Adrenal gland (tissue), 12 donors: ENCODE results near the gene CCT8L2. TPM values are rescaled to one million over a fixed set of nuclear protein-coding genes. Genes with fewer than 3 reads are reported as not detected.
"Not testable (repeated sequence)": the region's sequence is repeated elsewhere in the genome, so short reads cannot be mapped to it uniquely, and the experiment has no call there.

Experiments
- DNase-seq, 7 donors: peaks; one replicate each; pipeline ENCODE4 v3.0.0-alpha.2; 2019 to 2020
- H3K27ac ChIP-seq, 5 donors: fragments of 200-600 bp; sonication (generic) in 4 of 5; 1 replicate in 3 of 5; 2 replicates in 2 of 5; pipeline versions ENCODE4 v1.5.1 to v1.8.0; 2016 to 2020; ENCODE audit warnings: mild to moderate bottlenecking in 1 of 5
- H3K27me3 ChIP-seq: fragments of 200-600 bp; 2 replicates; pipeline ENCODE4 v1.8.0; 2021
- H3K36me3 ChIP-seq, 2 donors: fragments of 200-600 bp; replicated peaks in 1 of 2; 1 replicate in 1 of 2; 2 replicates in 1 of 2; pipeline versions ENCODE4 v1.5.1 to v1.8.0; 2018 to 2022
- H3K4me1 ChIP-seq, 2 donors: fragments of 200-600 bp; replicated peaks in 1 of 2; 1 replicate in 1 of 2; 2 replicates in 1 of 2; pipeline versions ENCODE4 v1.5.1 to v1.8.0; 2018 to 2021
- H3K4me3 ChIP-seq, 4 donors: fragments of 200-600 bp; sonication (generic) in 3 of 4; one replicate each; pipeline ENCODE4 v1.5.1; 2016 to 2018
- H3K9me3 ChIP-seq, 3 donors: fragments of 200-600 bp; sonication (generic) in 1 of 3; replicated peaks in 1 of 3; 1 replicate in 2 of 3; 2 replicates in 1 of 3; pipeline versions ENCODE4 v1.5.1 to v1.8.0; 2016 to 2021
- CTCF ChIP-seq, 6 experiments: fragments of 450-650 bp in 4 of 6; fragments of 200-600 bp in 2 of 6; sonication (generic) in 1 of 6; IDR thresholded peaks; 1 replicate in 5 of 6; 2 replicates in 1 of 6; pipeline versions ENCODE4 v1.5.1 to v1.8.0; 2016 to 2021; ENCODE audit warnings: antibody characterized with exemption in 6 of 6, mild to moderate bottlenecking in 2 of 6, moderate library complexity in 1 of 6
- POLR2A ChIP-seq, 2 donors: fragments of 450-650 bp; IDR thresholded peaks; one replicate each; pipeline ENCODE4 v1.6.1; 2017; ENCODE audit warnings: antibody characterized with exemption in 2 of 2, mild to moderate bottlenecking in 2 of 2, moderate library complexity in 1 of 2
- WGBS, 4 donors: extraction: QIAGEN DNeasy Blood & Tissue Kit in 2 of 4; methylation state at CpG; one replicate each; pipeline versions ENCODE4 v1.1.5 to v1.1.7; 2013 to 2017; 5-methylcytosine and 5-hydroxymethylcytosine counted together
- intact Hi-C, 2 donors: fragments of 100-400 bp; cut with DNase I; formaldehyde crosslinking; loops; one replicate each; pipeline versions ENCODE4 v1.14.1 to v1.15.0; 2022 to 2023
- polyA plus RNA-seq, 3 donors: library from polyadenylated mRNA; stranded (reverse); fragments of 200-250 nt in 2 of 3; fragments of 350-450 nt in 1 of 3; fragmentation: Illumina TruSeq in 1 of 3; extraction: RNeasy Lipid Tissue Mini Kit (QIAGEN cat#74804) in 1 of 3; gene quantifications; one replicate each; pipeline ENCODE4 v1.2.3, GENCODE V29; 2013 to 2014
- total RNA-seq, 9 donors: library from RNA; depleted of rRNA in 4 of 9; stranded (reverse); fragments of >200 nt in 4 of 9; fragments of 120-200 nt in 1 of 9; fragmentation: NEBNext Ultra II Directional in 1 of 9; extraction: Animal tissue kit (Norgen Biotek cat#: 25700) in 1 of 9; gene quantifications; one replicate each; pipeline versions ENCODE4 v1.1.0 to v1.2.4, GENCODE V29; 2013 to 2023
- donor health status: healthy with polysubstance abuse.
- donor health status: Bipolar disorder and iron deficiency.
- donor health status: DM: yes; HTN: yes; CAD: no.
- donor health status: DM: no; HTN: no; CAD: no.
- donor health status: DM: no; HTN: no; CAD: no.
- donor health status: DM: yes; HTN: yes; CAD: no.

The CCT8L2 gene
- total and polyA plus RNA-seq, 12 donors, result not detected

DNA sequence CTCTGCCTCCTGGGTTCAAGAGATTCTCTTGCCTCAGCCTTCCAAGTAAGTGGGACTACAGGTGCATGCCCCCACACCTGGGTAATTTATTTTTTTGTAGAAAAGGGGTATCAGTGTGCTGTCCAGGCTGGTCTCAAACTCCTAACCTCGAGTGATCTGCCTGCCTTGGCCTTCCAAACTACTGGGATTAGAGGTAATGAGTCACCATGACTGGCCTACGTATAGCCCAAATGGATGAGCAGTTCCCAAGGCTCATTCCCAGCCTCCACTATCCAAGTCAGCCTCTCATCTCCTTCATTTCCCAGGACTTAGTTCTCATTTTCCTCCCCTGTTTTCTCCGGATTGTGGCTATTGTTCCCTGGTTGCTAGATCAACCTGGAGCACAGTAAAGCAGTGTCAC is 5.6 kb downstream of the CCT8L2 start:
- Histone ChIP-seq H3K9me3 (no peaks in the 10 kb centered on the region), H3K36me3 (no peaks in the 10 kb centered on the region), H3K4me1 (no peaks in the 10 kb centered on the region), H3K4me3 (no peak overlapping the region), H3K27me3 (no peaks in the 10 kb centered on the region), H3K27ac (no peak overlapping the region)
- TF ChIP-seq POLR2A (IDR thresholded peaks at IDR 0.05), result no peak
- TF ChIP-seq CTCF (IDR thresholded peaks at IDR 0.05), result no peak
- no peak for DNase-seq
- WGBS, 4 donors, result 51 to 62% (median 55%) methylated on average over 3 of the region's 3 CpGs
- intact Hi-C loops, result no loop called here

- TF ChIP-seq CTCF (IDR thresholded peaks at IDR 0.05), result no peak
- no peak for TF ChIP-seq POLR2A (IDR thresholded peaks at IDR 0.05)
- Histone ChIP-seq H3K4me3 (no peak overlapping the region), H3K36me3 (no peaks in the 10 kb centered on the region), H3K27me3 (no peaks in the 10 kb centered on the region), H3K9me3 (no peaks in the 10 kb centered on the region), H3K4me1 (no peaks in the 10 kb centered on the region), H3K27ac (no peak overlapping the region)
- intact Hi-C loops, result no loop called here
- DNase-seq, result no peak
- 65 to 90% (median 69%) methylated on average over 2 of the region's 2 CpGs for WGBS, 4 donors
Measured at GRCh38 chr22:16586170-16586569, 6.4 kb downstream of the CCT8L2 start.

DNA sequence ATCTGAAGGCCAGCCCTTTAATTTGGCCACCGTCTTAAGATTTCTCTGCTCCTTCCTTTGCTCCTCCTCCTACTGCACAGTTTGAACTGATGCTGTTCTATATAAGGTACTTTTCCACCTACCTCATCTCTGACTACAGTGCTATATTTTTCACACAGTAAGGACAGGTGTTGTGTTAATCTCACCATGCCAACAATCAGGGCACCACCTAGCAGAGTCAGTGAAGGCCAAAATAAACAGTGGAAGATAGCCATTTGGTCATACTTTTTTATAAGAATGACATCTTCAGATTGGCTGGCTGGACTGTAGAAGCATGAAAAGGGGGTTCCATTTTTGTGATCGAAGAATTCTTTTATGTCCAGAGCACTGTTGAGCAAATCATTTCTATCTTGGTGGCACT is 11.7 kb downstream of the CCT8L2 start:
- intact Hi-C loops, DNase-seq, H3K9me3 ChIP-seq, H3K27ac ChIP-seq, H3K4me3 ChIP-seq, H3K4me1 ChIP-seq, H3K36me3 ChIP-seq, H3K27me3 ChIP-seq: not testable (repeated sequence)
- WGBS, 4 donors, result 64 to 81% (median 73%) methylated on average over 1 of the region's 2 CpGs

- H3K4me3 ChIP-seq, H3K36me3 ChIP-seq, intact Hi-C loops, H3K27ac ChIP-seq, H3K27me3 ChIP-seq, DNase-seq, H3K4me1 ChIP-seq, H3K9me3 ChIP-seq: not testable (repeated sequence)
- 39 to 78% (median 73%) methylated on average over 2 of the region's 2 CpGs for whole genome bisulfite sequencing, 4 donors
Measured at GRCh38 chr22:16569240-16569834, 23.3 kb downstream of the CCT8L2 start.

DNA sequence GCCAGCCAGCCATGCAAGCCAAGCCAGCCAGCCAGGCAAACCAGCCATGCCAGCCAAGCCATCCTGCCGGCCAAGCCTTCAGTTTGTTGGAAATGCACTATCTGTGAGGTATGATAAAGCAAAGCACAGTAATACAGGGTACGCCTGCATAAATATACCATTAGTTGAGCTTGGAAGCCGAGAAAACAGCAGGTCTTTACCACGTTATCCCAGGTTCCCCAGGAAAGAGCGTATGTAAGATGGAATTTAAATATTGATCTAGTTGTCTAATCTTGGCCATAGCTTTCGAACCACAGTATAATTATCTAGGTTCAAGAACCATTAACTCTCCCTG is 24.2 kb downstream of the CCT8L2 start:
- no peak for DNase-seq
- no peaks in the 10 kb centered on the region for H3K4me1 ChIP-seq
- H3K36me3 ChIP-seq, result no peaks in the 10 kb centered on the region
- 76 to 82% (median 80%) methylated on average over 5 to 6 of the region's 6 CpGs for WGBS, 4 donors
- H3K27ac ChIP-seq, result no peak overlapping the region
- TF ChIP-seq CTCF (IDR thresholded peaks at IDR 0.05), result no peak
- intact Hi-C loops, result no loop called here
- H3K27me3 ChIP-seq, result no peaks in the 10 kb centered on the region
- H3K9me3 ChIP-seq, result no peaks in the 10 kb centered on the region
- no peak overlapping the region for H3K4me3 ChIP-seq

GRCh38 chr22:16567617-16568424 is 24.8 kb downstream of the CCT8L2 start:
- H3K4me3 ChIP-seq, intact Hi-C loops, H3K27me3 ChIP-seq, H3K36me3 ChIP-seq, H3K9me3 ChIP-seq, H3K4me1 ChIP-seq, H3K27ac ChIP-seq, DNase-seq: not testable (repeated sequence)
- WGBS, 4 donors, result 73 to 89% (median 86%) methylated on average over 3 to 13 of the region's 13 CpGs

GRCh38 chr22:16566421-16567151 is 26.0 kb downstream of the CCT8L2 start:
- H3K9me3 ChIP-seq, H3K4me1 ChIP-seq, H3K36me3 ChIP-seq, DNase-seq, H3K4me3 ChIP-seq, intact Hi-C loops, H3K27ac ChIP-seq, H3K27me3 ChIP-seq: not testable (repeated sequence)
- WGBS, 4 donors, result 80 to 92% (median 84%) methylated on average over 2 to 7 of the region's 7 CpGs; no CpG with 5 or more reads in 1 of the 4 donors
